Measurements from ENCODE around the gene TRAF3IP1.

TRAF3IP1 gene

GRCh38 chr2:238284802-238285515 is 35.4 kb upstream of the TRAF3IP1 start:
- WGBS (ENCODE audit: insufficient coverage), result over 99% methylated on average over 9 of the region's 11 CpGs
- CTCF ChIA-PET, result interaction anchor here (1.2 to 1.7 kb wide), 4 partner anchors 11 to 23 kb away, joined by 3 to 6 read pairs (median 4); no protein-coding TSS in a partner anchor
- Histone ChIP-seq H3K4me1 (ENCODE audit: control extremely low read depth in 1 of 4, control insufficient read depth in 4 of 4, insufficient read depth in 4 of 4, low read length in 3 of 4) (peaks cover 0 to 43% (median 33%) of the 10 kb centered on the region in 4 experiments), H3K36me3 (ENCODE audit: control insufficient read depth in 4 of 4, insufficient read depth in 4 of 4, low read length in 3 of 4) (peaks cover 0 to 3% (median 0%) of the 10 kb centered on the region in 4 experiments), H3K27ac (ENCODE audit: insufficient read depth in 1 of 2, low read depth in 1 of 2, low read length in 2 of 2, poor library complexity in 1 of 2, severe bottlenecking in 2 of 2) (no peak overlapping the region), H3K4me3 (ENCODE audit: control insufficient read depth in 1 of 7, extremely low read depth in 1 of 7, insufficient read depth in 4 of 7, low read depth in 2 of 7, low read length in 6 of 7) (no peak overlapping the region), H3K27me3 (replicated peaks in 2 of 5; ENCODE audit: control insufficient read depth in 4 of 5, insufficient read depth in 5 of 5, low read length in 4 of 5) (no peaks in the 10 kb centered on the region), H3K9me3 (ENCODE audit: control extremely low read depth in 1 of 5, control insufficient read depth in 4 of 5, insufficient read depth in 2 of 5, low read depth in 1 of 5, low read length in 4 of 5) (no peaks in the 10 kb centered on the region)
- POLR2A ChIA-PET, result interaction anchor here (0.6 to 0.7 kb wide), 2 partner anchors 12 to 291 kb away, joined by 3 to 4 read pairs; no protein-coding TSS in a partner anchor
- no peak for DNase-seq

GRCh38 chr2:238285653-238286082 is 34.6 kb upstream of the TRAF3IP1 start:
- CTCF ChIA-PET, result interaction anchor here (1.2 to 1.7 kb wide), 4 partner anchors 12 to 24 kb away, joined by 3 to 6 read pairs (median 4); no protein-coding TSS in a partner anchor
- H3K4me1 ChIP-seq (ENCODE audit: control extremely low read depth in 1 of 4, control insufficient read depth in 4 of 4, insufficient read depth in 4 of 4, low read length in 3 of 4), result peaks cover 0 to 44% (median 34%) of the 10 kb centered on the region in 4 experiments
- 93% methylated on average over 6 of the region's 7 CpGs for WGBS (ENCODE audit: insufficient coverage)
- H3K36me3 ChIP-seq (ENCODE audit: control insufficient read depth in 4 of 4, insufficient read depth in 4 of 4, low read length in 3 of 4), result peaks cover 0 to 3% (median 0%) of the 10 kb centered on the region in 4 experiments
- H3K27me3 ChIP-seq (replicated peaks in 2 of 5; ENCODE audit: control insufficient read depth in 4 of 5, insufficient read depth in 5 of 5, low read length in 4 of 5), result no peaks in the 10 kb centered on the region
- H3K9me3 ChIP-seq (ENCODE audit: control extremely low read depth in 1 of 5, control insufficient read depth in 4 of 5, insufficient read depth in 2 of 5, low read depth in 1 of 5, low read length in 4 of 5), result no peaks in the 10 kb centered on the region
- no peak for DNase-seq
- POLR2A ChIA-PET, result no interaction called here
- no peak overlapping the region for H3K4me3 ChIP-seq (ENCODE audit: control insufficient read depth in 1 of 7, extremely low read depth in 1 of 7, insufficient read depth in 4 of 7, low read depth in 2 of 7, low read length in 6 of 7)
- H3K27ac ChIP-seq (ENCODE audit: insufficient read depth in 1 of 2, low read depth in 1 of 2, low read length in 2 of 2, poor library complexity in 1 of 2, severe bottlenecking in 2 of 2), result no peak overlapping the region

- H3K4me3 ChIP-seq (ENCODE audit: control insufficient read depth in 1 of 7, extremely low read depth in 1 of 7, insufficient read depth in 4 of 7, low read depth in 2 of 7, low read length in 6 of 7), result no peak overlapping the region
- CTCF ChIA-PET, result interaction anchor here (1.2 to 1.7 kb wide), 4 partner anchors 12 to 25 kb away, joined by 3 to 4 read pairs (median 3); no protein-coding TSS in a partner anchor
- H3K9me3 ChIP-seq (ENCODE audit: control extremely low read depth in 1 of 5, control insufficient read depth in 4 of 5, insufficient read depth in 2 of 5, low read depth in 1 of 5, low read length in 4 of 5), result no peaks in the 10 kb centered on the region
- no peak overlapping the region for H3K27ac ChIP-seq (ENCODE audit: insufficient read depth in 1 of 2, low read depth in 1 of 2, low read length in 2 of 2, poor library complexity in 1 of 2, severe bottlenecking in 2 of 2)
- no peak for DNase-seq
- H3K27me3 ChIP-seq (replicated peaks in 2 of 5; ENCODE audit: control insufficient read depth in 4 of 5, insufficient read depth in 5 of 5, low read length in 4 of 5), result no peaks in the 10 kb centered on the region
- POLR2A ChIA-PET, result no interaction called here
- peaks cover 0 to 3% (median 0%) of the 10 kb centered on the region in 4 experiments for H3K36me3 ChIP-seq (ENCODE audit: control insufficient read depth in 4 of 4, insufficient read depth in 4 of 4, low read length in 3 of 4)
- peaks cover 0 to 44% (median 34%) of the 10 kb centered on the region in 4 experiments for H3K4me1 ChIP-seq (ENCODE audit: control extremely low read depth in 1 of 4, control insufficient read depth in 4 of 4, insufficient read depth in 4 of 4, low read length in 3 of 4)
- 95% methylated on average over 7 of the region's 7 CpGs for WGBS (ENCODE audit: insufficient coverage)
Measured at GRCh38 chr2:238286095-238286494, 34.2 kb upstream of the TRAF3IP1 start.

- WGBS (ENCODE audit: insufficient coverage), result 93% methylated on average over 7 of the region's 7 CpGs
- no peak overlapping the region for H3K4me3 ChIP-seq (ENCODE audit: control insufficient read depth in 1 of 7, extremely low read depth in 1 of 7, insufficient read depth in 4 of 7, low read depth in 2 of 7, low read length in 6 of 7)
- DNase-seq, result peak in 2 of 3 donors; percentile 62 to 67
- CTCF ChIA-PET, result interaction anchor here (0.8 to 1.7 kb wide), 4 partner anchors 10 to 25 kb away, joined by 3 to 4 read pairs (median 3); no protein-coding TSS in a partner anchor
- peaks cover 0 to 41% (median 34%) of the 10 kb centered on the region in 4 experiments for H3K4me1 ChIP-seq (ENCODE audit: control extremely low read depth in 1 of 4, control insufficient read depth in 4 of 4, insufficient read depth in 4 of 4, low read length in 3 of 4)
- POLR2A ChIA-PET, result no interaction called here
- no peaks in the 10 kb centered on the region for H3K27me3 ChIP-seq (replicated peaks in 2 of 5; ENCODE audit: control insufficient read depth in 4 of 5, insufficient read depth in 5 of 5, low read length in 4 of 5)
- H3K27ac ChIP-seq (ENCODE audit: insufficient read depth in 1 of 2, low read depth in 1 of 2, low read length in 2 of 2, poor library complexity in 1 of 2, severe bottlenecking in 2 of 2), result no peak overlapping the region
- H3K36me3 ChIP-seq (ENCODE audit: control insufficient read depth in 4 of 4, insufficient read depth in 4 of 4, low read length in 3 of 4), result peaks cover 0 to 3% (median 0%) of the 10 kb centered on the region in 4 experiments
- no peaks in the 10 kb centered on the region for H3K9me3 ChIP-seq (ENCODE audit: control extremely low read depth in 1 of 5, control insufficient read depth in 4 of 5, insufficient read depth in 2 of 5, low read depth in 1 of 5, low read length in 4 of 5)
Measured at GRCh38 chr2:238286551-238286950, 33.8 kb upstream of the TRAF3IP1 start.

- peak overlapping the region in 5 of 7 experiments; percentile 71 to 92 (median 86) for H3K4me3 ChIP-seq (ENCODE audit: control insufficient read depth in 1 of 7, extremely low read depth in 1 of 7, insufficient read depth in 4 of 7, low read depth in 2 of 7, low read length in 6 of 7)
- H3K36me3 ChIP-seq (ENCODE audit: control insufficient read depth in 4 of 4, insufficient read depth in 4 of 4, low read length in 3 of 4), result peaks cover 0 to 3% (median 0%) of the 10 kb centered on the region in 4 experiments
- WGBS (ENCODE audit: insufficient coverage), result 90% methylated on average over 5 of the region's 11 CpGs
- ChIA-PET CTCF (interaction anchor here (0.8 to 2.3 kb wide), 4 partner anchors 11 to 23 kb away, joined by 3 to 8 read pairs (median 3); no protein-coding TSS in a partner anchor), POLR2A (no interaction called here)
- H3K27ac ChIP-seq (ENCODE audit: insufficient read depth in 1 of 2, low read depth in 1 of 2, low read length in 2 of 2, poor library complexity in 1 of 2, severe bottlenecking in 2 of 2), result peak overlapping the region; percentile 30 to 90
- peaks cover 0 to 40% (median 33%) of the 10 kb centered on the region in 4 experiments for H3K4me1 ChIP-seq (ENCODE audit: control extremely low read depth in 1 of 4, control insufficient read depth in 4 of 4, insufficient read depth in 4 of 4, low read length in 3 of 4)
- DNase-seq, result peak in 2 of 3 donors; percentile 15 to 16
- H3K9me3 ChIP-seq (ENCODE audit: control extremely low read depth in 1 of 5, control insufficient read depth in 4 of 5, insufficient read depth in 2 of 5, low read depth in 1 of 5, low read length in 4 of 5), result no peaks in the 10 kb centered on the region
- no peaks in the 10 kb centered on the region for H3K27me3 ChIP-seq (replicated peaks in 2 of 5; ENCODE audit: control insufficient read depth in 4 of 5, insufficient read depth in 5 of 5, low read length in 4 of 5)
Measured at GRCh38 chr2:238286987-238287736, 33.2 kb upstream of the TRAF3IP1 start.

GRCh38 chr2:238287737-238288649 is 32.3 kb upstream of the TRAF3IP1 start, which contains the start of gene PER2:
TSS of gene PER2 (minus strand) at chr2:238288610. CDS start at chr2:238277936, 10,674 bp downstream.
- Histone ChIP-seq H3K27me3 (replicated peaks in 2 of 5; ENCODE audit: control insufficient read depth in 4 of 5, insufficient read depth in 5 of 5, low read length in 4 of 5) (no peaks in the 10 kb centered on the region), H3K27ac (ENCODE audit: insufficient read depth in 1 of 2, low read depth in 1 of 2, low read length in 2 of 2, poor library complexity in 1 of 2, severe bottlenecking in 2 of 2) (peak within 1 kb of the TSS; percentile 75 to 90), H3K4me3 (ENCODE audit: control insufficient read depth in 1 of 7, extremely low read depth in 1 of 7, insufficient read depth in 4 of 7, low read depth in 2 of 7, low read length in 6 of 7) (peak within 1 kb of the TSS; percentile 69 to 92 (median 82)), H3K4me1 (ENCODE audit: control extremely low read depth in 1 of 4, control insufficient read depth in 4 of 4, insufficient read depth in 4 of 4, low read length in 3 of 4) (peaks cover 0 to 39% (median 30%) of the 10 kb centered on the region in 4 experiments), H3K36me3 (ENCODE audit: control insufficient read depth in 4 of 4, insufficient read depth in 4 of 4, low read length in 3 of 4) (peaks cover 0 to 3% (median 0%) of the 10 kb centered on the region in 4 experiments), H3K9me3 (ENCODE audit: control extremely low read depth in 1 of 5, control insufficient read depth in 4 of 5, insufficient read depth in 2 of 5, low read depth in 1 of 5, low read length in 4 of 5) (no peaks in the 10 kb centered on the region)
- ChIA-PET POLR2A (no interaction called here), CTCF (interaction anchor here (1.1 to 2.3 kb wide), 4 partner anchors 13 to 25 kb away, joined by 3 to 8 read pairs (median 5); no protein-coding TSS in a partner anchor)
- DNase-seq, result peak; percentile 87 to 91 (median 91)
- 0% methylated on average over 60 of the region's 65 CpGs for WGBS (ENCODE audit: insufficient coverage)
